ENCODE data around the gene PTPRN2. TPM values are rescaled to one million over a fixed set of nuclear protein-coding genes. Genes with fewer than 3 reads are reported as not detected.
"Not testable (repeated sequence)": the region's sequence is repeated elsewhere in the genome, so short reads cannot be mapped to it uniquely, and the experiment has no call there.

The PTPRN2 gene
- total RNA-seq, 2 donors from 2014 or later, result 0.72 to 0.79 TPM

DNA sequence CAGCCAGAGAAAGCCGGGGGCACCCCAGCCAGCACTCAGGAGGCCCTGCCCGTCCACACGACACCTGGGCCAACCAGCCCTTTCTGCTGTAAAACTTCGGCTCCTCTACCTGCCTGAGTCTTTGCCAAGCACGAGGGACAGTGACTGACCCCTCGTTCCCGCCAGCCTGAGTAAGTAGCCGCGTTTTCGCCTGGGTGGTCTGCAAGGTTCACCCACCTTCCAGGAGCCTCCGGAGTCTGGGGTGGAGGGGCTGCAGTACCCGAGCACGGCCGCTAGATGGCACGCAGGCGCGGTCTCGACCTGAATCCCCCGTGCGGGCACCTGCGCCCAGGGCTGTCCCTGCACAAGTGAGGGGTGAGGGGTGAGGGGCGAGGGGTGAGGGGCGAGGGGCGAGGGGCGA is 192.7 kb downstream of the PTPRN2 start:
- no peak overlapping the region for H3K27ac Mint-ChIP-seq
- peaks cover 5 to 7% of the 10 kb centered on the region in 2 donors for H3K9me3 Mint-ChIP-seq
- no peak overlapping the region for H3K4me3 Mint-ChIP-seq
- ATAC-seq (replicated peaks in 1 of 2), result no peak
- H3K36me3 Mint-ChIP-seq (ENCODE audit: insufficient read depth in 2 of 2), result peaks cover 1 to 2% of the 10 kb centered on the region in 2 donors
- H3K4me1 Mint-ChIP-seq (ENCODE audit: low read depth), result no peaks in the 10 kb centered on the region
- peak; percentile 47 to 60 for DNase-seq
- no peaks in the 10 kb centered on the region for H3K27me3 Mint-ChIP-seq (ENCODE audit: low read depth)

DNA sequence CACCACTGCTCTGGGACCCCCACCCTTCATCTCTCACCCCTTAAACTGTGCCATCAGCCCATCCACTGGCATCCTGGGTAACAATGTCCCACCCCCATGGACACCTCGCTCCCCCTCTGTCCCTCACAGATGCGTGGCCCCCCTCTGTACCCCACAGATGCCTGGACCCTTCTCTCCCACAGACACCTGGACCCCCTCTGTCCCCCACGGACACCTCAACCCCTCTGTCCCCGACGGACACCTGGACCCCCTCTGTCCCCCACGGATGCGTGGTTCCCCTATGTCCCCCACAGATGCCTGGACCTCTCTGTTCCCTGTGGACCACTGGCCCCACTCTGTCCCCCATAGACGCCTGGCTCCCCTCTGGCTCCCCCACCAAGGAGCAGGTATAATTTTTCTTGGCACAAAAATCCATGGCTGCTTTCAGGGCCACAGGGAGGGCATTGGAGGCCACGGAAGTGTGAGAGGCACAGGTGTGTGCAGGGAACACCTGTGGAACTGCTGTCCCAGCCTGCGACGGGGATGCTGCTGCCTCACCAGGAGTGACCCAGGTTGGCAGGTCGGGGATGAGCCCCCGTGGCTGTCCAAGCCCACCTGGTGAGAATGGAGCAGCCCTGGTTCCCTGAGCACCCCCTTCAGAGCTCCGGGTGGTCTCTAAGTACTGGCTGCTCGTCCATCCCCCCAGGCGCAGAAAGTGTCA is 193.5 kb downstream of the PTPRN2 start:
- Mint-ChIP-seq H3K4me3 (no peak overlapping the region), H3K27ac (no peak overlapping the region), H3K27me3 (ENCODE audit: low read depth) (no peaks in the 10 kb centered on the region), H3K4me1 (ENCODE audit: low read depth) (no peaks in the 10 kb centered on the region), H3K36me3 (ENCODE audit: insufficient read depth in 2 of 2) (peaks cover 1 to 2% of the 10 kb centered on the region in 2 donors), H3K9me3 (peaks cover 5 to 7% of the 10 kb centered on the region in 2 donors)
- DNase-seq, result no peak
- no peak for ATAC-seq (replicated peaks in 1 of 2)

DNA sequence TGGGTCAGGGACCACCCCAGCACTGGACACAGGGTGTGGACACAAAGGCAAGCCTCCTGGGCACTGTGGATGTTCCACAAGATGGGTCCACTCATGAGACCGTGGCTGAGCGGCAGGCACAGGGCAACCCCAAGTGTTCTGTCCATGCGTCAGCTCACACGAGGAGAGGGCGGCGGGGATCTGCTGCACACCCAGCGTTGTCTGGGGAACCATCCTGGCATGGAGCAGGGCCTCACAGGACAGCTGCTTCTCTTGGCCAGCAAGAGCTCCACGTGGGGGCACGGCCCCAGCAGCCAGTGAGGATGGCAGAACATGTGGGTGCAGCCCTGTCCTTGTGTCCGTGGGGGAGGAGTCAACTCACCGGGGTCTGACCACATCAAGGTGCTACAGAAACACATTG is 195.4 kb downstream of the PTPRN2 start:
- no peaks in the 10 kb centered on the region for H3K4me1 Mint-ChIP-seq (ENCODE audit: low read depth)
- H3K27me3 Mint-ChIP-seq (ENCODE audit: low read depth), result no peaks in the 10 kb centered on the region
- DNase-seq, result no peak
- H3K27ac Mint-ChIP-seq, result no peak overlapping the region
- ATAC-seq (replicated peaks in 1 of 2), result no peak
- no peak overlapping the region for H3K4me3 Mint-ChIP-seq
- no peaks in the 10 kb centered on the region for H3K9me3 Mint-ChIP-seq
- no peaks in the 10 kb centered on the region for H3K36me3 Mint-ChIP-seq (ENCODE audit: insufficient read depth in 2 of 2)

DNA sequence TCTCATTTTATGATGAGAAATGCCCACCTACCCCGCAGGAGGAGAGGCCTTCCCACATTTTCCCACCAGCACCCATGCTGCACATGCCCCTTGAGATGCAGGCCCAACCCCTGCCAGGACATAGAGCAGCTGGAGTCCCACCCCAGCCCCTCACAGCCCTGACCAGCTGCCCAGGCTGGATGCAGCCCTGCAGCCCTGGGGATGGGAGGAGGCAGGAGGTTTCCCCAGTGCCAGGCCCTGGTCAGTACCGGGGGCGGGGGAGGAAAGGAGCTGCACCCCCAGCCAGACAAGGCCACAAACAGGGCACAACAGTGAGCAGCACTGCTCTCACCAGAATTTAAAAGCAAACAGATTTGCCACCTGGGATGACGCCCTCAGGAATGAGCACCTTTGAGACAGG is 196.1 kb downstream of the PTPRN2 start:
- no peak for DNase-seq
- H3K4me1 Mint-ChIP-seq (ENCODE audit: low read depth), result no peaks in the 10 kb centered on the region
- no peaks in the 10 kb centered on the region for H3K36me3 Mint-ChIP-seq (ENCODE audit: insufficient read depth in 2 of 2)
- no peak overlapping the region for H3K4me3 Mint-ChIP-seq
- no peaks in the 10 kb centered on the region for H3K9me3 Mint-ChIP-seq
- no peaks in the 10 kb centered on the region for H3K27me3 Mint-ChIP-seq (ENCODE audit: low read depth)
- no peak overlapping the region for H3K27ac Mint-ChIP-seq
- ATAC-seq (replicated peaks in 1 of 2), result no peak

DNA sequence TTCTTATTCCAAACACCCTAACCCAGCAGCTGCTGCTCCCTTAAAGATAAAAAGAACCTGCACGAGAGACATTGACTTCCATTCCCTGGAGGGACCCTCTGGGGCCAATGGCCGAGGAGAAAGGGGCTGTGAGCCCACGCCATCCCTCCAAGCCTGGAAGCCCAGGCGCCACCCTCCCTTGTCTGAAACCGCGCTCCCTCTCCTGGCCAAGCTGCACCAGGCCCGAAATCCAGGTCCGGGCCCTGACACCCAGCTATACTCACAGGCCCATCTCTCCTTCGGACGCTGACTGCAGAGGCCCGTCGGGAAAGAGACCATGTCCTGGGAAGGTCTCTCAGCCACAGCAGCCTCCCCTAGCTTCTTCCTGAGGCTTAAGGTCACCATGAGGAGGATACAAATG is 196.5 kb downstream of the PTPRN2 start:
- ATAC-seq (replicated peaks in 1 of 2) (no peak), DNase-seq (no peak)
- Mint-ChIP-seq H3K27ac (no peak overlapping the region), H3K9me3 (no peaks in the 10 kb centered on the region), H3K4me1 (ENCODE audit: low read depth) (no peaks in the 10 kb centered on the region), H3K36me3 (ENCODE audit: insufficient read depth in 2 of 2) (no peaks in the 10 kb centered on the region), H3K27me3 (ENCODE audit: low read depth) (no peaks in the 10 kb centered on the region), H3K4me3 (no peak overlapping the region)

DNA sequence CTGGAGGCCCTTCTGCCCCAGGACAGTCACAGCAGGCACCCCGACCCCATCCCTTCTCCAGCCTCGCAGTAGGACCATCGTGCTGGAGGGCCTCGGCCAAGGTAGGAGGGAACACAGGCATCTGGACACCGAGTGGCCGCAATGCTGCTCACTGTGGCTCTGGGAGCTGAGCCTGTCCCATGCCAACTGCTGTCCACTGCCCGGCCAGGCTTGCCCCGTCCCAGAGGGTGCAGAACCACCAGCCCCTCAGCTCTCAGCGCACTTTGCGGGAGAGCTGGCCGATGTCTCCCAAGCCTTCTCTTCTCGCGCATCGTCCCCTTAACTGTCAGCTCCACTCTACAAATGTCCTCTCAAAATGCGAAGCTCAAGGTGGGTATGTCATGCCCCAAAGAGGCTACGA is 197.2 kb downstream of the PTPRN2 start:
- ATAC-seq (replicated peaks in 1 of 2), result no peak
- no peaks in the 10 kb centered on the region for H3K4me1 Mint-ChIP-seq (ENCODE audit: low read depth)
- no peak overlapping the region for H3K27ac Mint-ChIP-seq
- no peaks in the 10 kb centered on the region for H3K36me3 Mint-ChIP-seq (ENCODE audit: insufficient read depth in 2 of 2)
- no peak overlapping the region for H3K4me3 Mint-ChIP-seq
- no peaks in the 10 kb centered on the region for H3K27me3 Mint-ChIP-seq (ENCODE audit: low read depth)
- H3K9me3 Mint-ChIP-seq, result no peaks in the 10 kb centered on the region
- no peak for DNase-seq

DNA sequence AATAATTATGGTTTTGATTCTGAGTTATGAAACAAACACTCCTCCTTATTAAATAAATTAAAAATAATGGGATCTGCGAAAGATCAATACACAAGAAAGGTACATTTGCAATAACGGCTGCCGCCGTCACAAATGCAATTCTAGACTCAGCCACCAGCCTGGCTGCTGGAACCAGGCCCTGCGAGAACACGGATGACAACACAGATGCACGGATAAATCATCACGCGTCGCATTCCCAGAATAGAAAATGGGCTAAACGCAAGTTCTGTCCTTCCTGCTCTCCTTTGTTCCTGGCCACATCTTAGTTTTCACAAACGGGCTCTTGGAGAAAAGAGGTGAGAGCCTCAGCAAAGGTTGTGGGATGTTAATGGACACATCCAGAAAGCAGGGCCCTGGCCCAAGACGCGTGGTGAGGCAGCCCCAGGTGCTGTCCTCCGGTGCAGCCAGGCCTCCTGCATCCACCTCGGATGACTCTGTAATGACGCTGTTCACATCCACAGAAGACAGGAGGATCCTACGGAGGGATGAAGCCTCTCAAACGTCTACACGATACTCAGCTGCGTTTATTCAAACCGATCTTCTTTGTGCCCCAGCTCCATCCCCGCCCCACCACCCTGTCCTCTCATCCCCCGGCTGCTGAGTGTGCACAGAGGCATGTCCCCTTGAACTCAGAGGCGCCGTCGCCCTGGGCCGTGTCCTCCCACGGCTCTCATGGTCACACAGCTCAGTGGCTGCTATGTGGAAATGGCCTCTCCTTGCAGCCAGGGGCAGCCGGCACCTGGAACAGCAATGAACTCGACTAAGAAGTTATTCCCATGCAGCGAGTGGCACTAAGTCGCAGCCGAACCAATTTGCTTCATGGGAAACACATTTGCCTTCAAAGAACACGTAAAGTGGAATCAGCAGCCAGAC is 197.9 kb downstream of the PTPRN2 start:
- no peaks in the 10 kb centered on the region for H3K27me3 Mint-ChIP-seq (ENCODE audit: low read depth)
- ATAC-seq (replicated peaks in 1 of 2) (no peak), DNase-seq (no peak)
- no peaks in the 10 kb centered on the region for H3K36me3 Mint-ChIP-seq (ENCODE audit: insufficient read depth in 2 of 2)
- no peaks in the 10 kb centered on the region for H3K9me3 Mint-ChIP-seq
- H3K4me1 Mint-ChIP-seq (ENCODE audit: low read depth), result no peaks in the 10 kb centered on the region
- H3K4me3 Mint-ChIP-seq, result no peak overlapping the region
- no peak overlapping the region for H3K27ac Mint-ChIP-seq

DNA sequence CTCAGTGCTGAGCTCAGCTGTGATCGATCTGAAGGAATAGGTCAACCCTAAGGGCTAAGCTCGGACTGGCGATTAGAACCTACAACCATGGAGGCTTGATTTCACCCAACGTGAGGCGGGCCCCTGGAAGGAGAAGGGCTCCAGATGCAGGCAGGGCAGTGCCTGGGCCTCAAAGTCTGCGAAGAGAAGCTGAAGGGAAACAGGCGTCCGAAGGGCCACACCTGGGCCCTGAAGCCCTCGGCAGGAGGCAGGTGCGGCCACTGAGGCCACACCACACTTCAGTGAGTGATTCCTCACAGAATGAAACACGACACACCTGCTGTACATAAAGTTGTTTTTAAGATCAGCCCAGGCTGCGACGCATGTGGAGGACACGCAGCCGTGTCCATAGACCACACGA is 198.7 kb downstream of the PTPRN2 start:
- ATAC-seq (replicated peaks in 1 of 2), result no peak
- no peaks in the 10 kb centered on the region for H3K27me3 Mint-ChIP-seq (ENCODE audit: low read depth)
- H3K4me3 Mint-ChIP-seq, result no peak overlapping the region
- H3K36me3 Mint-ChIP-seq (ENCODE audit: insufficient read depth in 2 of 2), result no peaks in the 10 kb centered on the region
- no peaks in the 10 kb centered on the region for H3K4me1 Mint-ChIP-seq (ENCODE audit: low read depth)
- DNase-seq, result no peak
- H3K27ac Mint-ChIP-seq, result no peak overlapping the region
- no peaks in the 10 kb centered on the region for H3K9me3 Mint-ChIP-seq

DNA sequence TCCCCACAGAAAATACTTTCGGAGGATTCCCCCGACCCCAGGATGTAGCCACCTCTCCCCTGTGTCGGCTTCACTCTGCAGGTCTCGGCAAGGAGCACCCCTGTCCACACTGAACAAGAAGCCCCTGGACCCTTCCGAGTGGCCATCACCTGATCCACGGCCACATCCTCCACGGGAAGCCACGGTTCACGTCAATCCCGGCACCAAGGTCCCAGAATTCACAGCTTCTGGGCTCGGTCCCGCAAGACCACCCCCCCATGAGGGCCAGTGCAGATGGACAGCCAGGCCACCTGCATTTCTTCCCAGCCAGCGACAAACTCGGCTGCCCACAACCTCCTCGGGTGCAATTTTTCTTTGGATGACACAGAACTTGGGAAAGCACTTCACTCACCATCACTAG is 199.6 kb downstream of the PTPRN2 start:
- Mint-ChIP-seq H3K4me1 (ENCODE audit: low read depth) (no peaks in the 10 kb centered on the region), H3K36me3 (ENCODE audit: insufficient read depth in 2 of 2) (no peaks in the 10 kb centered on the region), H3K27ac (no peak overlapping the region), H3K4me3 (no peak overlapping the region), H3K9me3 (no peaks in the 10 kb centered on the region), H3K27me3 (ENCODE audit: low read depth) (no peaks in the 10 kb centered on the region)
- DNase-seq, result no peak
- ATAC-seq (replicated peaks in 1 of 2), result no peak

DNA sequence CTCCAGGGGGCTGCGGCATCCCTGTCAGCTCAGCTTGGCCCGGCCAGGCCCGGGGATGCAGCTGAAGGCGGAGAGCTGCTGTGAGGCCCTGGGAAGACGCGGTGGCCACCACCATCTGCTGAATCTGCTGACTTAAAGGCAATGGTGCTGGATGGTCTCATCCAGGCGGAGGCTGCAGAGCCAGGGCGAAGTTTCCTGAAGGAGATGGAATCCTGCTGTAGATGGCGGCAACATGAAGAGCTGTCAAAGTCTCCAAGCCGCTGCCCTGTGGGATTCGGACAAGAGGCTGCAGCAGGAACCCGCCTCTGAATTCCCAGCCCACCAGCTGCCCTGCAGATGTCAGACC is 200.1 kb downstream of the PTPRN2 start:
- no peaks in the 10 kb centered on the region for H3K27me3 Mint-ChIP-seq (ENCODE audit: low read depth)
- DNase-seq, result no peak

DNA sequence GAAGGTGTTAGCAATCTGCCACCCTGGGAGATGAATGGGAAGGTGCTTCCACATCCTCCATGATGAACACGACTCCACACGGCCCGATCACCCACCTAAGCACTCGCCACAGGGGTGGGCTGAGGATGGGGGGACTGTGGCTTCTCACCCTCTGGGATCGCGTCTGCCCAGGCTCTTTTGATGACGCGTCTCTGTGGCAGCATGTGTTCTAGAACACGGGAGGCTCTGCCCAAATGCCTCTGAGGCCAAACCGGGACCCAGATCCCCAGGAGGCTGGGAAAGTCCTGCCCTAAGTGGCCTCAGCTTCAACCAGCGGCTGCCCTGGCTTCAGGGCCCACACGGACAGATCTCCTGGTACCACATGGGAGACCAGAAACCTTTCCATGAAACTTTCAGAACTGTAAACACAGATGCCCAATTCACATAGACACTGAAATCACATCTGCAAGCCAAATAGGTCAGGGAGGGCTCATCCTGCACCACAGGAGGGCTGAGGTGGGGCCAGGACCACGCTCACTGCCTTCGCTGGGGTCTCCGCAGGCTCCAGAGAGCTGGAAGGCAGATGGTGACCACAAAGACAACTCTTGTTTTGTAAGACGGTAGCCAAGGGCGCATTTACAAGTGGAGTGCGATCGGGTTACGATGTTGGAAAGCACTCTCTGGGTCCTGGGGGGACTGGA is 200.6 kb downstream of the PTPRN2 start:
- Mint-ChIP-seq H3K36me3 (ENCODE audit: insufficient read depth in 2 of 2) (no peaks in the 10 kb centered on the region), H3K4me3 (no peak overlapping the region), H3K27me3 (ENCODE audit: low read depth) (no peaks in the 10 kb centered on the region), H3K4me1 (ENCODE audit: low read depth) (no peaks in the 10 kb centered on the region), H3K27ac (no peak overlapping the region), H3K9me3 (no peaks in the 10 kb centered on the region)
- DNase-seq, result no peak
- ATAC-seq (replicated peaks in 1 of 2), result no peak

More for the DNA sequence above, 200.1 kb downstream of the PTPRN2 start:
- no peak for ATAC-seq (replicated peaks in 1 of 2)
- no peaks in the 10 kb centered on the region for H3K4me1 Mint-ChIP-seq (ENCODE audit: low read depth)
- no peaks in the 10 kb centered on the region for H3K9me3 Mint-ChIP-seq
- no peak overlapping the region for H3K4me3 Mint-ChIP-seq
- no peak overlapping the region for H3K27ac Mint-ChIP-seq
- H3K36me3 Mint-ChIP-seq (ENCODE audit: insufficient read depth in 2 of 2), result no peaks in the 10 kb centered on the region

DNA sequence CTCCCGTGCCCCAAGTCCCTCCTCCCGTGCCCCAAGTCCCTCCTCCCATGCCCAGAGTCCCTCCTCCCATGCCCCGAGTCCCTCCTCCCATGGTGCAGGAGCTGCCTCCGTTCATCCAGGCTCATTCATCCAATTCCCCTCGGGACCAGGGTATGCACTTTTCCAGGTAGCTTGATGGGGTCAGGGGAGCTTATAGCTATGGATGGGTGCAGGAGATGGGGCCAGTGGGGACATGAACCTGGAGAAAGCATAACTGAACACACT is 201.3 kb downstream of the PTPRN2 start:
- DNase-seq, result no peak
- Mint-ChIP-seq H3K36me3 (ENCODE audit: insufficient read depth in 2 of 2) (no peaks in the 10 kb centered on the region), H3K27me3 (ENCODE audit: low read depth) (no peaks in the 10 kb centered on the region), H3K4me1 (ENCODE audit: low read depth) (no peaks in the 10 kb centered on the region), H3K27ac (no peak overlapping the region), H3K4me3 (no peak overlapping the region), H3K9me3 (no peaks in the 10 kb centered on the region)
- no peak for ATAC-seq (replicated peaks in 1 of 2)

DNA sequence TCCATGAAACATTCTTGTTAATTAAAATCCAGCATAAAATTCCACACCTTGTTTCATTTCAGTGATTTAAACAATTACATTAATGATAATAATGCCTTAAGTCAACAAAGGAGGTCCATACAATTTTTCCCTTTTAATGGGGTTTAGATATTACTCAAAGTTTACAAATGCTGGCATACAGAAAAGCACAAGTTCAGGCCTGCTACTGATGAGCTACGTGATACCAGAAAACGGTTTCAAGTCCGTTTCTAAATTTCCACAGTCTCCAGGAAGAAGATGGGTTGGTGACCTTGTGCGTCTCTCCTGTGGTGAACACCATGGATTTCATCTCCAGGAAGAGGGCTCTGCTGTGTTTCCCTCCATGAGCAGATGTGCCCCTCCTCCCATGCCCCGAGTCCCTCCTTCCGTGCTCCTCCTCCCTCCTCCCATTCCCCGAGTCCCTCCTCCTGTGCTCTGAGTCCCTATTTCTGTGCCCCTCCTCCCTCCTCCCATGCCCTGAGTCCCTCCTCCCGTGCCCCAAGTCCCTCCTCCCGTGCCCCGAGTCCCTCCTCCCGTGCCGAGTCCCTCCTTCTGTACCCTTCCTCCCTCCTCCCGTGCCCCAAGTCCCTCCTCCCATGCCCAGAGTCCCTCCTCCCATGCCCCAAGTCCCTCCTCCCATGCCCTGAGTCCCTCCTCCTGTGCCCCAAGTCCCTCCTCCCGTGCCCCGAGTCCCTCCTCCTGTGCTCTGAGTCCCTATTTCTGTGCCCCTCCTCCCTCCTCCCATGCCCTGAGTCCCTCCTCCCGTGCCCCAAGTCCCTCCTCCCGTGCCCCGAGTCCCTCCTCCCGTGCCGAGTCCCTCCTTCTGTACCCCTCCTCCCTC is 201.9 kb downstream of the PTPRN2 start:
- H3K9me3 Mint-ChIP-seq; H3K4me3 Mint-ChIP-seq; H3K27ac Mint-ChIP-seq; H3K27me3 Mint-ChIP-seq (ENCODE audit: low read depth); H3K36me3 Mint-ChIP-seq (ENCODE audit: insufficient read depth in 2 of 2); DNase-seq; H3K4me1 Mint-ChIP-seq (ENCODE audit: low read depth); ATAC-seq (replicated peaks in 1 of 2): not testable (repeated sequence)
